NCI-H345 (cell line): ENCODE data around the gene EFCAB7.
"Not testable (repeated sequence)": the region's sequence is repeated elsewhere in the genome, so short reads cannot be mapped to it uniquely, and the experiment has no call there.

Experiments
- DNase-seq: peaks from one replicate; lab custom pipeline; 2025; lab: John Stamatoyannopoulos, UW

Gene EFCAB7

DNA sequence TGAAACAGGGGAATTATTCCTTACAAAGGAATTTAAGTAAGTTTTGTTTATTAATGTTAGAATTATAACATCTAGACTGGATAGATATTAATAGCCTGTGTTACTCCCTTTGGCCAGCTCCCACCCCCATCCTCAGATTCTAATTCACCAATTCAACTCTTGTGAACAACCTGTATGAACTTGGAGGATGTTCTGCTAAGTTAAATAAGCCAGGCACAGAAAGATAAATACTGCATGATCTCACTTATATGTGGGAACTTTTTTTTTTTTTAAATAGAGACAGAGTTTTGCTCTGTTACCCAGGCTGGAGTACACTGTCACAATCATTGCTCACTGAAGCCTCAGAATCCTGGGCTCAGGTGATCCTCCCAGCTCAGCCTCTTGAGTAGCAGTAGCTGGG lies 32.2 kb downstream of the EFCAB7 start:
- no peak for DNase-seq

DNA sequence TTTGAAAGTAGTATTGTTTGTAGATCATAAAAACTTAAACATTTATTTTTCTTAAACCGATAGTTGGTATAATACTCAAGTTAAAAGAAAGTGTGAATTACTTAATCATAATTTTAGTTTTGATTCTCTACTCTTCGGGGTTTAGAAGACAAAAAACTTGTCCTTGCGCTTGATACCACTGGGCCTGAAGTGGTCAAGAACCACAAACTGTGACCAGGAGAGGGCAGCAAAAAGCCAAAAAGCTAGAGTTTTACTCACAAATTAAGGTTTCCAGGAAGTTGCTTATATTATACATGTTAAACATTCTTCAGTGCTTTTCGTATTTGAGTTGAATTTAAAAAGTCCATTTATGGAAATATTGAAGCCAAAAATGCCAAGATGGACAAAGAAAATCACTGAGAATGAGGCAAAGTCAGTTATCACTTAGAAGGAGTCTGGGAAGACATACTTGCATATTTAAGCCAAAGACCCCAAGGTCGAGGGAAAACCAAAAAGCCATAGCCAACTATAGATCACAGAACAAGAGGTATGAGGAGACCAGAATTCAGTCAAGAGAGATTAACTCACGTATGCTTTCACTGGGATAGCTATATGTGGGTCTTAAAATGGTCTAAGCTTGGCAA lies 34.2 kb downstream of the EFCAB7 start:
- no peak for DNase-seq

DNA sequence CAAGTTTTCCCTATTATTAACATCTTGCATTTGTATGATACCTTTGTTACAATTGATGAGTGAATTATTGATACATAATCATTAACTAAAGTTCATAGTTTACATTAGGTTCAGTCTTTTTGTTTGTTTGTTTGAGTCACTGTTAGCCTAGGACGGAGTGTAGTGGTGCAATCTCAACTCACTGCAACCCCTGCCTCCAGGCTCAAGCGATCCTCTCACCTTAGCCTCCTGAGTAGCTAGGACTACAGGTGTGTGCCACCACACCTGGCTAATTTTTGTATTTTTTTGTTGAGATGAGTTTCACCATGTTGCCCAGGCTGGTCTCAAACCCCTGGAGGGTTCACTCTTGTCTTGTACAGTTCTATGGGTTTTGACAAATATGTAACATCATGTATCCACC lies 36.0 kb downstream of the EFCAB7 start:
- no peak for DNase-seq

DNA sequence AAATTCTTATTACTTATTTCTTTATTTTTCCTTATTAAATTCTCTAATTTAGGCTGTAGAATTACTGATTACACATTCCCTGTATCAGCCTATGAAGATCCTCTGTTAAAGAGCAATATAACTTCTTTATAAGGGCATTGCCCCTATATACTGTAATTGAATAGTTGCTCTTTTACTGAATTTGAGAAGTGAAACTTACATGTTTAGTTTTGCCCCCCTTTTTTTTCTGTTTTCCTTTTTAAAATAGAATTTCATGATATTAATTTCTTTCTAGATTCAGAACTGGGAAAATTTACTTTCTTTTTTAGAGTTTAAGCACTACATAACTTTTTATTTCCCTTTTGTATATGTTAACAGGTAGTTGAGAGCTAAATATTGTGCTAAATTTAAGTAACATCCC lies 40.4 kb downstream of the EFCAB7 start:
- DNase-seq, result no peak

DNA sequence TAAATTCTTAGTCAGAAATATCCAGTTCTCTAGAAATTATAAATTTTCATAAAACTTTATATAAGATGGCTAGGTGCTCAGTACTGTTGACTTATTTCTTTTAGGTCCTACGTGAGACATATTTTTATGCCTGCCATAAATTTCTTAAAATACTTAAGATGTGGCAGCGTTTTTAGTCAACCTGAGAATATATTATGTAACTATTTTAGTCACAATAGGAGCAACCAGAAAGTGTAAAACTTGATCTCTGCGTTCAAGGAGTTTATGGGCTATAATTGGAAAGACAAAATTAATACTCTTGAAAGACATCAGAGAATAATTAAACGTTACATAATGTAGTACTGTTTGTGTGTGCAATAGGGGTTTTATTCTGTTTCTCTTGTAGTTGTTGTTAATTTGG lies 45.7 kb downstream of the EFCAB7 start:
- no peak for DNase-seq

DNA sequence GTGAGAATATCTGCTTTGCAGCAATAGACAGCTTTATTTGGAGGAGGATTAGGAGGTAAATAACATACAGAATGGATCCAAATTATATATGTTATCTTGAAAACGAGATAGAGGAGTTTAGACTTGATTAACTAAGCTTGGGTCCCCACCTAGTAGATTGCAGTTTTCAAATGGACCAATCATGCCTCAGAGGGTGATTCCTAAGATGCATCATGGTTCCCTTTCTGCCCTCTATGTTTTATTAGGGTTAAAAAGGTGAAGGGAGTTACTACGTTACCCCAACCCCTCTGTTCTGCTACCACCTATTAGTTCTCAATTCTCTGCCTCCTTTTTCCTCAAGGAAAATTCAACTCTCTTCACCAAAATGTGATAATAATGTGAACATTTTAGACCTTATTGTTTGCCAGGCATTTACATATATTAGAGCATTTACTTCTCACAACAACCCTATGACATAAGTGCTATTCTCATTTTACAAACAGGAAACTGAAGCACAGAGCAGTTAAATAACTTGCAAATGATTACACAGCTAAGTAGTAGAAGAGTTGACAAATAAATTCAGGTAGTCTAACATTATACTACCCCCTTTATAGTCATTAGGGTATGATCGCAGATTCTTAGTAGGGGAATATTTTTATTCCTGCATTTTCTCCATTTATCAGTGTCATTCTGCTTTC lies 46.5 kb downstream of the EFCAB7 start:
- DNase-seq, result no peak

DNA sequence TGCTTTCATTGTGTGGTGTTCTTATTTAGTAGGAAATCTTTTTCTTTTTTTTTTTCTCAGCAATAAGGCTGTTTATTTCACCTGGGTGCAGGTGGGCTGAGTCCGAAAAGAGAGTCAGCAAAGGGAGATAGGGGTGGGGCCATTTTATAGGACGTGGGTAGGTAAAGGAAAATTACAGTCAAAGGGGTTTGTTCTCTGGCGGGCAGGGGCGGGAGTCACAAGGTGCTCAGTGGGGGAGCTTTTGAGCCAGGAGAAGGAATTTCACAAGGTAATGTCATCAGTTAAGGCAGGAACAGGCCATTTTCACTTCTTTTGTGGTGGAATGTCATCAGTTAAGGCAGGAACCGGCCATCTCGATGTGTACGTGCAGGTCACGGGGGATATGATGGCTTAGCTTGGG lies 49.4 kb downstream of the EFCAB7 start:
- DNase-seq, result not testable (repeated sequence)

DNA sequence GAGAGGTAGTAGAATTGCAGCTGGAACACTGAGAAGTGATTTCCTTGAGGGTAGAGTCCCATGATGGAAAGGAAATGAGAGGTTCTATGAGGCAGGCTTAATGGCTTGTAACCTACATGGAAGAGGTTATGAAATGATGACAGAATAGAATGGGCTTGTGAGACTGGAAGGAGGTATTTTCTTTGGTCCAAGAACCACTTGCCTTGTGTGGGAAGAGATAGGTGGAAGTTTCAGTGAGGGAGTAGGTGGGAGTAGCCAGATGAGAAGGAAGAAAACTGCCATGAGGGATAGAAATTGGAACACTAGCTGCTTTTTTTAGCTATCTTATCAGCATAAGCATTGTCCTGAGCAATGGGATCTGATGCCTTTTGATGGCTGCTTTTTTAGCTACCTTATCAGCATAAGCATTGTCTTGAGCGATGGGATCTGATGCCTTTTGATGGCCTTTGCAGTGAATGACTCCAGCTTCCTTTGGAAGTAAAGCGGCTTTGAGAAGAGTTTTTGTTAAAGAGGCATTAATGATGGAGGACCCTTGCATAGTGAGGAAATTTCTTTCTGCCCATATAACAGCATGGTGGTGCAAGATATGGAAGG lies 51.0 kb downstream of the EFCAB7 start:
- not testable (repeated sequence) for DNase-seq

DNA sequence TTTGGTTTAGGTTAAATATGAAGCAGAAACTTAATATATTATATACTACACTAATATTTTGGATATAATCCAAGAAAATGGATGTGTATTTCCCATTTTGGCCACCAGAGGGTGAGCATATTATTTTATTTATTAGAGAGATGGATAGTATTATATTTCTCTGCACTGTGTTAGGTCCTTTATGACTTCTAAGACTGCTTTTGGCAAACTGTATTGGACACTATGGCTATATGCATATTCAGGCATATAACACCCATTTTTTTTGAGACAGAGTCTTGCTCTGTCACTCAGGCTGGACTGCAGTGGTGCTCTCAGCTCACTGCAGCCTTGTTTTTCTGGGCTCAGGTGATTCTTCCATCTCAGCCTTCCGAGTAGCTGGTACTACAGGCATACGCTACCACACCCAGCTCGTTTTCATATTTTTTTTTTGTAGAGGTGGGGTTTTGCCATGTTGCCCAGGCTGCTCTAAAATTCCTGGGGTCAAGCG lies 52.1 kb downstream of the EFCAB7 start:
- peak; percentile 19 for DNase-seq

DNA sequence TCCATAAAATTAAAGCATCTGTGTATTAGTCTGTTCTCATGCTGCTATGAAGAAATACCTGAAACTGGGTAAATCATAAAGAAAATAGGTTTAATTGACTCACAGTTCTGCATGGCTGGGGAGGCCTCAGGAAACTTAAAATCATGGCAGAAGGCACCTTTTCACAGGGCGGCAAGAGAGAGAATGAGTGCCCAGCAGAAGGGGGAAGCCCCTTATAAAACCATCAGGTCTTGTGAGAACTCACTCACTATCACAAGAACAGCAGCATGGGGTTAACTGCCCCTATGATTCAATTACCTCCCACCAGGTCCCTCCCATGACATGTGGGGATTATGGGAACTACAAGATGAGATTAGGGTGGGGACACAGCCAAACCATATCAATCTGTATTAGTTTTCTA lies 63.0 kb downstream of the EFCAB7 start:
- DNase-seq, result not testable (repeated sequence)

DNA sequence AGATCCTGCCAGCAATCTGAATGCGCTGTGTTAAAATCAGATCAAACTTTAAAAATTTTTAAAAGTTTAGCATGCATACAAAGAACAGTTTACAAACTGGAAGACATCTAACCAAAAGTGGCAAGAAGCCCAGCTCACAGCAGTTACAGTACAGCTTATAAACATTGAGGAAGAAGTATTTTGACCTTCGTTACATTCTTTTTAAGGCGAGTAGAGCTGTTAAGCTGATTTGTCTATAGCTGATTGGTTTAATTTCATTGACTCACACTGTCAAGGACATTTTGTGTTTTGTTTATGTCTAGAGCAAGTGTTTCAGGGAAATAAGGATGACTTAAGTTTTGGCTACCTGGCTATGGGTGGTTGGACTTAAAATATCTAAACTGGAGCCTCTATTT lies 66.8 kb downstream of the EFCAB7 start:
- no peak for DNase-seq

DNA sequence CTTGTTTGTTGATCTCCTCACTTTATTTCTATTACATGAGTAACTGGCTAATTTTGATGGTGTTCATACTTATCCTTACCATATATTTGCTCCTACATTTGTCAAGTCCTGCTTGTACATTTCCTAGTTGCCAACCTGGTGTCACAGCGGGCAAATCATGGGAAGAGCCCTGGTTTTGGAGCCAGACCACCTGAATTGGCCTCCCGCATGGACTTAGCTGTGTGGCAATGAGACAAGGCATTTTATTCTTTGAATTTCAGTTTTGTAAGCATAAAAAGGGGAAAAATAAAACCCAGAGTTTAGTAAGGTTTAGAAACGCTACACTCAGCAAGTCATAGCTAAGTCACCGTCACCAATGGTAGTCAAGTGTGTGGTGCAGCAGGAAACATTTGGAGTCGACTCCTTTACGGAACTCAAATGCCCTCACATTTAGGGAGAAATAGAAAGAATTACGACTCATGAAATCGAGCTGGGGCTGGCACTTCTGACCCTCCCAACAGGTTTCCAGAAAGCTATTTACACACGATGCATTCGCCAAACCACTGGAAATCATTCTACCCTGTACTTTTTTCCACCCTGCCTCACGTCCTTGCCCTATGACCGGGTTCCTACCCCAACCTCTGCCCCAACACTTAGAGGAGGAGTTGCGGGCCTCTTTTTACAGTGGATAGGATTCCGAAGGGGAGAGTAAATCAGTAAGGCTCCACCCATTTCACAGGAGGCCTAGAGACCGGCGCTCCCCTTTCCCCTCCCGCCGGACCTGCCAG lies 69.4 kb downstream of the EFCAB7 start:
- DNase-seq, result no peak

DNA sequence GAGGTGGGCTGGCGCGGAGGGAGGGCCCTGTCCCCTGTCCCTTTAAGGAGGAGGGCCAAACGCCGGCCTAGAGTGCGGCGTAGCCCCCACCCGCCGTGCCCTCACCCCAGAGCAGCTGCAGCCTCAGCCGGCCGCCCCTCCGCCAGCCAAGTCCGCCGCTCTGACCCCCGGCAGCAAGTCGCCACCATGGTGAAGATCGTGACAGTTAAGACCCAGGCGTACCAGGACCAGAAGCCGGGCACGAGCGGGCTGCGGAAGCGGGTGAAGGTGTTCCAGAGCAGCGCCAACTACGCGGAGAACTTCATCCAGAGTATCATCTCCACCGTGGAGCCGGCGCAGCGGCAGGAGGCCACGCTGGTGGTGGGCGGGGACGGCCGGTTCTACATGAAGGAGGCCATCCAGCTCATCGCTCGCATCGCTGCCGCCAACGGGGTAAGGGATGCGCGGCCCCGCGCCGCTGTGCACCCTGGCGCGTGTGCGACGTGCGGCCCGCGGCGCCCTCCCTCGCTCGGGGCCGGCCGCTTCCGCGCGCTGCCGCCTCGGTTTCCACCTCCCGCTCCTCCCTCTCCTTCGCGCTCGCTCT lies 70.1 kb downstream of the EFCAB7 start, which contains the start of gene PGM1:
Gene PGM1, plus strand, starts transcription at position 109 of the 583 bp plus-strand sequence. Its CDS starts 78 bp downstream, at position 187.
- DNase-seq, result peak; percentile 72

DNA sequence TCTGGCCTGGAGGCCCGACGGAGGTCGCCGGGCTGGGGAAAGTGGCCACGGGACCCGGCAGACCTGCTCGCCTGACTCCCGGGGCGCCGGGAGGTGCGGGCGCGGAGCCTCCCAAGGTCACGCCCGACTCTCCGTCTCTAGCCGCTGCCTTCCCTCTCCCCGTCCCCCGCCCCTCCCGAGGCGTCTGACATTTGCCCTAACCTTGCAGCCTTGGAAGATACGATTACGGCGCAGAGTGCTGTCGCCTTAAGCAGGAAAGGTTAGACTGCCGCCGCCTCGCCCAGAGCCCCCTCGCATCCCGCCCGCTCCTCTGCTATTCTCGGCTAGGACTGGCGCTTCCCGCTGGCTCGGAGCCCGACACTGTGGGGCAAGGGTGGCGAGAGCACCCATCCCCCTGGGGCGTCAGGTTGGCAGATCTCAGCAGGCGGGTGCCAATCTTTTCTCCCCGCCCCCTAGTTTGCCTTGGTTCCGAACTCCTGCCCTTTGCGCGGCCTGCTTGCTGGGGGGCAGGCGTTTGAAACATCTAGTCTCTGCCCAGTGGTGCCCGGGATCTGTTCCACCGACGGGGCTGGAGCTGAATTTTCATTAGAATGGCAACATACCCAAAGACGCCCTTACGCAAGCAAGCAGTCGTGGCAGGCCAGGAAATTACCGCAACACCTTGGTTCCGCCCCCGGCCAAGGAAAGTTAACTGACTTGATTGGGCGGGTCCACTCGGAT lies 70.7 kb downstream of the EFCAB7 start:
- DNase-seq, result peak; percentile 67

DNA sequence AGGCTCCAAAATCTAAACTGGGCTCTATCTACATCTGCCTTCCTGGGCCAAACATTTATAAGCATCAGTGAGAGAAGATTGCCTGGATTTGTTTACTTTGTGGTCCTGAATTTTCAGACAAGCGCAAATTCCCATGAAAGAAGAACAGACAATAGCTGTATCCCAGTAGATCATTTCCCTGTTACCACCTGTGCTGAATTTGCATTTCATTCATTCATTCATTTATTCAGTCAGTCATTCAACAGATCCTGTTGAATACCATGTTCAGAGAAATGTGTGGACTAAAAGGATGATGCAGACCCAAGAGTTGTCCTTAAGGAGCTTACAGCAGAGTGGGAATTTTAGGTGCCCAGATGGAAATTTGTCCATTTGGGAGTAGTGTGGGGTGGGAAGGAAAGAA lies 72.1 kb downstream of the EFCAB7 start:
- DNase-seq, result no peak

DNA sequence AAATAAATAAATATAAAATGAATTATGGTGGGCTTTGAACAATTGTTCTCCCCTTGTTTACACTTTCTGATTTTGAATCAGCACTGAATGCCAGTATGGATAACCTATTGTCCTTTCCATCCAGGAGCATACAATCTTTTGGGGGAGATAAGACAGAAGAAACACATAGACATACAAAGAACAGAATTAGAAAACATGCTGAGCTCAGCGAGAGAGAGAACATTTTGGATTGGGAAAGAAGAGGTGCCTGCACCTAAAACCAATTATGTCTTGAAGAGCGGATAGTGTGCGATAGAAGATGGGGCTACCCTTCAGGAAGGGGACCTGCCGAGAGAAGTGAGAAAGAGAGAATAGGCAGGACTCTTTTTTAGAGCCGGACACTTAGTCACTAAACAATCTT lies 76.5 kb downstream of the EFCAB7 start:
- DNase-seq, result no peak

DNA sequence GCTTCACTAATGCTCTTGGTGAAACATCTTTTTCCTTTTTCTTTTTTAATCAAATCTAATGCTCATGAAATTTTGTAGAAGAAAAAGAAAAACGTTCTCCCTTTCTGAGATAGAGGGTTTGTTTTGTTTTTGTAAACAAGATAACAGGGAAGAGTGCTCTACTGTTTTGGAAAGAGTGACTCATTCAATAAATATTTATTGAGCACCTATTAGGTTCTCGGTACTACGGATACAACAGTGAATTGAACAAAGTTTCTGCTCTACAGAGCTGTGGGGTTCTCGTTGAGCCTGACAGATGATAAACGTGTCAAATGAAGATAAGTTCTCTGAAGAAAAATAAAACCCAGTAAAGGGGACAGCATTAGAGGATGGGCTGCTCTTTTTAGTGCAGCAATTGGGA lies 76.9 kb downstream of the EFCAB7 start:
- no peak for DNase-seq

DNA sequence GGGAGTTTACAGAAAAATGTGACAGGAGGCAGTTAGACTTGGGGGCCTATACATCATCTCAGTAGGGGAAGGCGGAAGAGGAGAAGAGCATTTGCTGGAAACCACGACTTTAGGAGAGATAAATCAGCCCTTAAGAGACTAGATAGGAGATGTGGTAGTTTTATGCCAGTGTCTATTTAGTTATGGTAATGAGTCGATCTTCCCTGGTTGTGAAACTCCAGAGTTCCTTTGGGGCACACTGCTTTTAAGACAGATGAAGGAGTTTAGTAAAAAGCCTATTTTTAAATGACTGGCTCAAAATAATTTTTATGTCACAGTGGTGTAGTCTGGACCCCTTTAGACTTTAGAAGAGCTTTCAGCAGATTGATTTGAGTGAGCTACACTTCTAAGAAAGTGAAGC lies 77.7 kb downstream of the EFCAB7 start:
- DNase-seq, result no peak

DNA sequence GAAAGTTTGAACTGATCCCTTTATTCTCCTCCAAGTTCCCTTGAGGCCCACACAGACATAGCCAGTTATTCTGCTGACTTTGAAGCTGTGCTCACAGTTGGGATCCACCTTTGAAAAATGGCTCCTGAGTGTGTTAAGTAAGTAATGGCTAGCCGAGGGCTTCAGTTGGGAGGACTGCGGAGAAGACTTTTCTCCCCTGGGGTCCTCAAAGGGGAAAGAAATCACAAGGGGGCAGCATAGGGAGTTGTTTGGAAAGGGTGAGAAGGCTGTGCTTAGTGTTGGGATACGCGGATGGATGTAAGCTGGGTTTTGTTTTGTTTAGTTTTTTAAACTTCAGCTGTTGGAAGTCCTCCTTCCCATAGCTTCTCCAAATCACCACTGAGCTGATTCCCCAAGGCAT lies 78.1 kb downstream of the EFCAB7 start:
- DNase-seq, result no peak

DNA sequence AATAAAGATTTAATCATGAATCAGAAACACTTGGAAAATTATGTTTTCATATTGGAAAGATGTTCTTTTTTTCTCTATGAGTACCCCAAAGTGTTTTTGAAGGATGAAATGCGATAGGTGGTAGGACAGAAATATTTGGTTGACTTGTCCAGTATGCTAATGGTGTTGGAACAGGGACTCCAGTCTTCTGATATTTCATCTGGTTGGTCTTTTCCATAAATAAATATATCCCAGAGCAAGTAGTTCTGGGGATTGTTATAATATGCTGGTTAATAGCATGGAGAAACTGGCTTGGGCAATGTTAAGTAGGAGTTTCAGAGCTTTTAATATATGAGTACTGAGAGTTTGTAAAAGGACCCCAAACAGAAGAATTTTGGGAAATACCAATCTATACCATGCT lies 78.6 kb downstream of the EFCAB7 start:
- no peak for DNase-seq

DNA sequence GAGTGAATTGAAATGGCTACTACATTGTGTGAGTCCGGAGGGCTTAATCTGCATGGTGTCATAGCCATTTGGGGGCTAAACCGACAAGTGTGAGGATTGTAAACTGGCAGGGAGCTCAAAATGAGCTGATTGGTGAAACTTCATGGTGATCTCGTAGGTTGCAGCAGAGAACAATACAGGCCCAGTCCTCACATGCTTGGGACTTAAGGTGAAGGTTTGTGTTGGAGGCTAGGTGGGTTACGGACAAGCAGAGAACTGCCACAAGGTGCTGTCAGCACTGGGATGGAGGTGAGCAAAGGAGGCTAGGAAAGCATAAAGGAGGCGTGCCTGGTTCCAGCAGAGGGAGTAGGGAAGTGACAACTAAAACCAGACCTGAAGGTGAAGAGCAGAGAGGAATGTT lies 79.3 kb downstream of the EFCAB7 start:
- DNase-seq, result no peak

DNA sequence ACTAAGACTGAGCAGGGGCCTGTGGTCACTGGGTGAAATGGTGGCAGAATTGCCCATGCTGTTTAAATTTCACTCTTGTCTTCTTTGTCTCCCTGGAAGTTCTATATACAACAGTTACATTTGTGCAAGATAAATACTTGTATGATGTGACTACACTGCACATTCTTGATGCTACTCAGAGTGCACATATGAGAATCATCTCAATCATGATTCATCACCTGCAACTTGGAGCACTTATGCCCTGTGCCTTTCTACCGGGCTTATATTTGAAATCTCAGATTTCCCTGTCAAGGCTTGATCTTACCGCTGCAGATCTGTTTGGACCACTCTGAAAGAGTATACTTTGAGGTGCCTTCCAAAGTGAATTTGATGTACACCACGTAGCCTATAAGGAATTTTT lies 80.5 kb downstream of the EFCAB7 start:
- DNase-seq, result no peak
